Neutrophil (primary cell): ENCODE data around the gene RNF130.

Experiments used
- H3K27ac ChIP-seq: fragments of 200-600 bp; sonication (generic); 2 replicates; pipeline ENCODE4 v1.5.1; 2016; ENCODE audit warnings: mild to moderate bottlenecking, moderate library complexity
- H3K27me3 ChIP-seq: fragments of 200-600 bp; sonication (generic); 2 replicates; pipeline ENCODE4 v1.6.0; 2016; ENCODE audit warnings: mild to moderate bottlenecking
- H3K36me3 ChIP-seq: fragments of 200-600 bp; sonication (generic); 2 replicates; pipeline ENCODE4 v1.5.1; 2017
- H3K4me1 ChIP-seq, 2 experiments: fragments of 200-600 bp in 1 of 2; sonication (generic) in 1 of 2; 1 replicate in 1 of 2; 2 replicates in 1 of 2; pipeline versions ENCODE4 v1.5.1 to v1.6.1; 2013 to 2016; ENCODE audit warnings: low read depth in 1 of 2, low read length in 1 of 2, mild to moderate bottlenecking in 1 of 2, moderate library complexity in 1 of 2; ENCODE audit not compliant: control insufficient read depth in 1 of 2, insufficient read depth in 1 of 2
- H3K4me3 ChIP-seq, 2 experiments: fragments of 200-600 bp in 1 of 2; sonication (generic) in 1 of 2; 1 replicate in 1 of 2; 2 replicates in 1 of 2; pipeline ENCODE4 v1.5.1; 2013 to 2016; ENCODE audit warnings: low read depth in 1 of 2, low read length in 1 of 2, mild to moderate bottlenecking in 1 of 2, moderate library complexity in 1 of 2
- H3K9me3 ChIP-seq: fragments of 200-600 bp; sonication (generic); 2 replicates; pipeline ENCODE4 v1.5.1; 2016
- CTCF ChIP-seq: fragments of 200-600 bp; sonication (generic); IDR thresholded peaks from 2 replicates; pipeline ENCODE4 v1.5.1; 2016; ENCODE audit warnings: antibody characterized with exemption

RNF130 gene

GRCh38 chr5:180071531-180072255 is at the start of gene RNF130:
RNF130 (minus strand) TSS chr5:180071759; CDS start chr5:180071702, 57 bp downstream.
- H3K4me1 ChIP-seq: peaks cover 42 to 44% of the 10 kb centered on the region in 2 experiments
- H3K27ac ChIP-seq: peak within 1 kb of the TSS; percentile 99
- peak; percentile 49 for TF ChIP-seq CTCF
- no peaks in the 10 kb centered on the region for H3K27me3 ChIP-seq
- H3K4me3 ChIP-seq: peak within 1 kb of the TSS; percentile 73 to 76
- H3K9me3 ChIP-seq: no peaks in the 10 kb centered on the region
- no peaks in the 10 kb centered on the region for H3K36me3 ChIP-seq

- no peaks in the 10 kb centered on the region for H3K4me1 ChIP-seq
These were observed 48.9 kb upstream of the RNF130 start for GRCh38 chr5:180120237-180121101.

GRCh38 chr5:180119903-180120236 is 48.3 kb upstream of the RNF130 start:
- no peaks in the 10 kb centered on the region for H3K9me3 ChIP-seq
- TF ChIP-seq CTCF: no peak
- no peak overlapping the region for H3K27ac ChIP-seq

More at GRCh38 chr5:180120237-180121101, 48.9 kb upstream of the RNF130 start:
- no peaks in the 10 kb centered on the region for H3K36me3 ChIP-seq
- H3K4me3 ChIP-seq: no peak overlapping the region
- no peaks in the 10 kb centered on the region for H3K9me3 ChIP-seq
- peaks cover 17% of the 10 kb centered on the region for H3K27me3 ChIP-seq
- TF ChIP-seq CTCF: no peak
- no peak overlapping the region for H3K27ac ChIP-seq

GRCh38 chr5:180119031-180119902 is 47.7 kb upstream of the RNF130 start:
- Histone ChIP-seq H3K27me3 (peaks cover 5% of the 10 kb centered on the region), H3K4me1 (no peaks in the 10 kb centered on the region), H3K4me3 (no peak overlapping the region), H3K36me3 (no peaks in the 10 kb centered on the region), H3K27ac (no peak overlapping the region), H3K9me3 (no peaks in the 10 kb centered on the region)
- TF ChIP-seq CTCF: no peak

More at GRCh38 chr5:180119903-180120236, 48.3 kb upstream of the RNF130 start:
- peaks cover 11% of the 10 kb centered on the region for H3K27me3 ChIP-seq
- H3K4me1 ChIP-seq: no peaks in the 10 kb centered on the region
- no peaks in the 10 kb centered on the region for H3K36me3 ChIP-seq
- no peak overlapping the region for H3K4me3 ChIP-seq

- Histone ChIP-seq H3K4me1 (no peaks in the 10 kb centered on the region), H3K27ac (no peak overlapping the region), H3K36me3 (no peaks in the 10 kb centered on the region), H3K27me3 (no peaks in the 10 kb centered on the region), H3K9me3 (no peaks in the 10 kb centered on the region), H3K4me3 (no peak overlapping the region)
- no peak for TF ChIP-seq CTCF
These were observed 46.8 kb upstream of the RNF130 start for GRCh38 chr5:180118391-180118791.
